HG03025 (cell line): ENCODE results near the gene STARD5.
"Not testable (repeated sequence)": the region's sequence is repeated elsewhere in the genome, so short reads cannot be mapped to it uniquely, and the experiment has no call there.

Experiments
- ATAC-seq: cut with Tn5 transposase; IDR thresholded peaks from one replicate; pipeline ENCODE4 v1.9.1; 2021; ENCODE audit warnings: mild to moderate bottlenecking, moderate library complexity; ENCODE audit not compliant: unreplicated experiment, low FRiP score

The STARD5 gene

GRCh38 chr15:81323944-81324881 is at the start of gene STARD5:
TSS of gene STARD5 (minus strand) at chr15:81324141. CDS start at chr15:81324099, 42 bp downstream.
- ATAC-seq = peak; percentile 98

GRCh38 chr15:81373176-81373575 is 49.2 kb upstream of the STARD5 start:
- no peak for ATAC-seq

- ATAC-seq = no peak
Observed at GRCh38 chr15:81372575-81372974, 48.6 kb upstream of the STARD5 start.

GRCh38 chr15:81363718-81364500 is 40.0 kb upstream of the STARD5 start:
- ATAC-seq = no peak

GRCh38 chr15:81363276-81363675 is 39.3 kb upstream of the STARD5 start:
- no peak for ATAC-seq

GRCh38 chr15:81362790-81363189 is 38.8 kb upstream of the STARD5 start:
- no peak for ATAC-seq

- no peak for ATAC-seq
Observed at GRCh38 chr15:81361891-81362290, 38.0 kb upstream of the STARD5 start.

GRCh38 chr15:81360491-81360890 is 36.5 kb upstream of the STARD5 start:
- ATAC-seq = no peak

GRCh38 chr15:81358248-81358647 is 34.3 kb upstream of the STARD5 start:
- no peak for ATAC-seq

GRCh38 chr15:81357180-81357686 is 33.3 kb upstream of the STARD5 start:
- no peak for ATAC-seq

- ATAC-seq = no peak
Observed at GRCh38 chr15:81356252-81356651, 32.3 kb upstream of the STARD5 start.

- ATAC-seq = no peak
Observed at GRCh38 chr15:81351651-81352050, 27.7 kb upstream of the STARD5 start.

GRCh38 chr15:81349271-81349670 is 25.3 kb upstream of the STARD5 start:
- ATAC-seq = no peak

GRCh38 chr15:81348691-81349090 is 24.8 kb upstream of the STARD5 start:
- not testable (repeated sequence) for ATAC-seq

- no peak for ATAC-seq
Observed at GRCh38 chr15:81347910-81348309, 24.0 kb upstream of the STARD5 start.

- no peak for ATAC-seq
Observed at GRCh38 chr15:81346611-81347010, 22.7 kb upstream of the STARD5 start.

GRCh38 chr15:81343371-81343770 is 19.4 kb upstream of the STARD5 start:
- no peak for ATAC-seq

GRCh38 chr15:81341351-81341750 is 17.4 kb upstream of the STARD5 start:
- no peak for ATAC-seq

- no peak for ATAC-seq
Observed at GRCh38 chr15:81339851-81340250, 15.9 kb upstream of the STARD5 start.

GRCh38 chr15:81339321-81339720 is 15.4 kb upstream of the STARD5 start:
- no peak for ATAC-seq
